IPS-NIHi7 (cell line): Measurements from ENCODE around the gene TTC39C.
A peak's percentile ranks its signal among the peaks of the same experiment; 100 is the strongest.
"Not testable (repeated sequence)": the region's sequence is repeated elsewhere in the genome, so short reads cannot be mapped to it uniquely, and the experiment has no call there.

Experiments
- DNase-seq: peaks from one replicate; pipeline ENCODE4 v3.0.0; 2012; ENCODE audit warnings: mixed read lengths; ENCODE audit errors: extremely low spot score

The TTC39C gene

GRCh38 chr18:24128700-24129099, 114.1 kb downstream of the TTC39C start:
- DNase-seq = no peak

GRCh38 chr18:24130494-24130893, 115.9 kb downstream of the TTC39C start:
- no peak for DNase-seq

GRCh38 chr18:24136967-24137373, 122.4 kb downstream of the TTC39C start:
- DNase-seq = no peak

DNA sequence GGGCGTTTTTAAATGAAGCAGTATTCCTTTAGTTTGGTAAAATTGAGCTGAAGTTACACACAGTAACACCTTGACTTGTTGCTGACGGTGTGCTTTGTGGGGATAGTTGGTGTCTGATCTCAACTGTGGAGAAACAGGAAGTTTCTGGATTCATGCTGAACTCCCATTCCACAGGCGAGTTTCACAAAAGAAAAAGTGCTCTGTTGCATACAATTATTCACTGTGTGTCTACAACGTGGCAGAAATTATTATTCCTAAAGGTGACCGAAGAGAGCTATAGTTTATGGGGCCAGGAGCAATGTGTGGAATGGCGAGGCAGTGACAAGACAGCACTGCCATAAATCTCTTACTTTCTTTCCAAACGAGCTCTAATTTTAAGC, 123.8 kb downstream of the TTC39C start:
- DNase-seq = no peak

GRCh38 chr18:24138789-24139616, 124.4 kb downstream of the TTC39C start, which contains the start of gene CABYR:
Gene CABYR (plus strand): TSS chr18:24139062. CDS start chr18:24143115, 4,053 bp downstream.
- peak; percentile 91 for DNase-seq

- DNase-seq = no peak
Observed at GRCh38 chr18:24140697-24141096, 126.1 kb downstream of the TTC39C start.

DNA sequence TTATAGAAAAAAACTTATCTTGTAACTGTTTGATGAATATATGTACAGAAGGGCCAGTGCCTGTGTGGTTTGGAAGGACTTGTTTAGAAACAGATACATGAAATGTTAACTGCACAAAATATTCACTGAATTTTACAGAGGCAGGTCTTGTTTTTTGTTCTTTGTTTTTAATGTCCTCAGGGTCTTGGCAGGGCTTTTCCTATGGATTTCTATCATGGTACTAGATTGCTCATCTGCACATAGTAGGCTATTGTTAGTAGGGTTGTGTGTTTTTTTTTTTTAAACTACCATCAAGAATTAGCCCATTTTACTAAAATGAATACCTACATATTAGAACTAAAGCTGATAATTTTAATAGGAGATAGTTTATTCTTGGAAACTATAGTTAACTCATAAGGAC, 127.8 kb downstream of the TTC39C start:
- no peak for DNase-seq

DNA sequence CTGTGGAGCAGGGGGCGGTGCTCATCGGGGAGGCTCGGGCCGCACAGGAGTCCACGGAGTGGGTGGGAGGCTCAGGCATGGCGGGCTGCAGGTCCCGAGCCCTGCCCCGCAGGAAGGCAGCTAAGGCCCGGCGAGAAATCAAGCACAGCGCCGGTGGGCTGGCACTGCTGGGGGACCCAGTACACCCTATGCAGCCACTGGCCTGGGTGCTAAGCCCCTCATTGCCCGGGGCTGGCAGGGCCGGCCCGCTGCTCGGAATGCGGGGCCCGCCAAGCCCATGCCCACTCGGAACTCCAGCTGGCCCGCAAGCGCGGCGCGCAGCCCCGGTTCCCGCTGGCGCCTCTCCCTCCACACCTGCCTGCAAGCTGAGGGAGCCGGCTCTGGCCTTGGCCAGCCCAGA, 135.0 kb downstream of the TTC39C start:
- DNase-seq = not testable (repeated sequence)

GRCh38 chr18:24153397-24153796, 138.8 kb downstream of the TTC39C start:
- no peak for DNase-seq

- no peak for DNase-seq
Observed at GRCh38 chr18:24157855-24158254, 143.3 kb downstream of the TTC39C start.

GRCh38 chr18:24160086-24160485, 145.5 kb downstream of the TTC39C start:
- no peak for DNase-seq

- DNase-seq = no peak
Observed at GRCh38 chr18:24161304-24161703, 146.8 kb downstream of the TTC39C start.

DNA sequence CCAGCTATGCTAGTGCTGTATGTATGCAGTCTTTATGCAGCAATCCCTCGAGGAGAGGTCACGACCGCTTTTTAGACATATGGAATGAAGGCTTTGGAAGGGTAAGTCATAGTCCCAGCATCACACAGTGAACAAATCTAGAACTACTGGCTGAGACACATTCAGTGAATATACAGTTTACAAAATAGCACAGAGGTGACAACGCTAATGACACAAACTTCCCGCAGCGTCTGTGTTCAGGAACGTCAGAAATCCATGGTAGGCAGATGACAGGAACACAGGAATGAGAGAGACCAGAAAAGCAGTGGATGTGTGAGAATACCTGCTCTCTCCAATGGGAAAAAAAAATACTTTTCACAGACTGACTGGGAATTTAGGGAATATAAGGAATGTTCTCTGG, 153.9 kb downstream of the TTC39C start:
- no peak for DNase-seq

DNA sequence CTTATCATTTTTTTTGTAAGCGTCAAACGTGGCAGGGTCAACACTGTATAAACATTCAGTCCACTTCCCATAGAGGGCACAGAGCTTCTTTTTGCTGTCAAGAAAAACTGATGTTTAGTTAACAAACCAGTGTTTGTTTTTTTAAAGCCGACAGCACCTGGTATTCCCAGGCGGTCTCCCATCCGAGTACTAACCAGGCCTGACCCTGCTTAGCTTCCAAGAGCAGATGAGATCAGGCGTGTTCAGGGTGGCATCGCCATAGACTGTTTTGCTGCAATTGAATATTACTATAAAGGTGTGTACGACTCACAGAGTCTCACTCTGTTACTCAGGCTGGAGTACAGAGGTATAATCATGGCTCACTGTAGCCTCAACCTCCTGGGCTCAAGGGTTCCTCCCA, 155.8 kb downstream of the TTC39C start:
- DNase-seq = no peak

GRCh38 chr18:24173997-24174396, 159.4 kb downstream of the TTC39C start:
- DNase-seq = no peak

DNA sequence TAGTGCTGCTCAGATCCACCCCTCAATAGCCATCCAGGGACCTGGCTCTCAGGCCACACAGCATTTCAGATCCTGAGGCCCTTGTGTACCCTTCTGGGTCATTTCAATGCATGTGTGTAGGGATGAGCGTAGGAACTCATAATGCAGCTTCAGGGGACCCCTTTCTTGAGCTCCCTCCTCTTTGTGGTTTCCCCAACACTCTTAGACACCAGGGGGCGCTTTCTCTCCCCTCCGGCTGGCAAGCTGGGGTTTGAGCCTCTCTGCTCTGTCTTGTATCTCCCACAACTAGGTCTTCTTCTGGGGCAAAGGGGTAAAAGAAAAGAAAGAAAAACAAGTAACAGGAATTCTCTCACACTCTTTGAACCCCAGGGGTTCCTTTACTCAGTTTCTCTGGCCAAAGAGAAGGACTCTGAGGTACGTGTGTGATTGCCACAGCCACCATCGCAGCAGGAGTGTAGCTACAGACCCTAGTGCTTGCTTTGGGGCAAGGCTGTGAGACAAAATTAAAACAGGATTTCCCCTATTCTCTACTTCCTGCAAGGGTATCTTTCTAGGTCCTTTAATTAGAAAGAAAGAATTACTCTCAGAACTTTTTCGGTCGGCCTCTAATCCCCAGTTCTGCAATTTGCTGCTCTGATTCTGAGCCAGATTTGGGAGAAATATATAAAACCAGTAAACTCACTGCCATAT, 162.3 kb downstream of the TTC39C start:
- peak; percentile 81 for DNase-seq

- no peak for DNase-seq
Observed at GRCh38 chr18:24177499-24178133, 163.1 kb downstream of the TTC39C start.

- DNase-seq = no peak
Observed at GRCh38 chr18:24180048-24180447, 165.5 kb downstream of the TTC39C start.

DNA sequence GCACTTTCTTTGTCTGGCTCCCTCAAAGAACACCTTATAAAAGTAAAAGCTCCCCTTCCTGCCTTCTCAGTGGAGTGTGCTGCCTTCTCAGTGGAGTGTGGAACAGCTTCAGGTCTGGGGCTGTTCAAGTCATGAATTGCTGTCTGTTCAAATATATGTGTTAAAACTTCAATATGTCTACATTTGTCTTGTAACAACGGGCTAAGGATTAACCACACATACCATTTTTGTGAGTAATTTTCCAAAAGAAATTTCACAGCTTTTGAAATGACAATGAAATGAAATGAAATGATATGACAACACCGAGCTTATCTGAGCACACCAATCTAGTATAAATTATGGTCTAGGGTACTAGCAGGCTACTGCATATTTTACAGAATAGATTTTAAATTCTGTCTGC, 167.3 kb downstream of the TTC39C start:
- DNase-seq = no peak
